ENCODE measurements around the gene OR52D1.

The OR52D1 gene

GRCh38 chr11:5509803-5510202 is 21.3 kb downstream of the OR52D1 start, which contains the start of gene UBQLN3:
Gene UBQLN3, minus strand, starts transcription at chr11:5509957. Its CDS starts 399 bp downstream, at chr11:5509558.
- Histone ChIP-seq H3K4me2 (ENCODE audit: low read length) (no peak within 1 kb of the TSS), H3K27me3 (ENCODE audit: insufficient read depth, low read length) (no peaks in the 10 kb centered on the region), H4K8ac (ENCODE audit: low read depth, low read length) (no peak within 1 kb of the TSS), H3K4ac (ENCODE audit: low read depth, low read length) (no peak within 1 kb of the TSS), H3K79me2 (ENCODE audit: control insufficient read depth, insufficient read depth, low read length, poor library complexity) (no peaks in the 10 kb centered on the region), H3K27ac (ENCODE audit: low read depth, low read length) (no peak within 1 kb of the TSS), H4K91ac (ENCODE audit: low read depth, low read length) (no peak within 1 kb of the TSS), H3K14ac (ENCODE audit: low read length) (no peak within 1 kb of the TSS), H3K36me3 (ENCODE audit: control insufficient read depth in 1 of 2, insufficient read depth in 2 of 2, low read length in 2 of 2) (no peaks in the 10 kb centered on the region), H3K9me3 (ENCODE audit: insufficient read depth, low read depth, low read length) (peaks cover 4% of the 10 kb centered on the region), H3K18ac (ENCODE audit: low read length) (no peak within 1 kb of the TSS), H4K12ac (ENCODE audit: low read depth, low read length) (no peak within 1 kb of the TSS), H2AFZ (ENCODE audit: insufficient read depth, low read length, poor library complexity) (no peak within 1 kb of the TSS), H3K23ac (ENCODE audit: low read length) (no peak within 1 kb of the TSS), H2BK5ac (ENCODE audit: low read depth, low read length, poor library complexity) (no peak within 1 kb of the TSS), H3K79me1 (ENCODE audit: low read length) (no peaks in the 10 kb centered on the region), H3K4me1 (ENCODE audit: control insufficient read depth in 1 of 2, insufficient read depth in 2 of 2, low read length in 2 of 2) (no peaks in the 10 kb centered on the region), H2BK120ac (ENCODE audit: insufficient read depth, low read length, poor library complexity) (no peak within 1 kb of the TSS), H2BK12ac (ENCODE audit: low read length) (no peak within 1 kb of the TSS), H3K9ac (ENCODE audit: low read length) (no peak within 1 kb of the TSS), H2AK5ac (ENCODE audit: low read length) (no peak within 1 kb of the TSS), H3K4me3 (ENCODE audit: low read depth, low read length) (no peak within 1 kb of the TSS)
- peak; percentile 6 to 27 for DNase-seq
- WGBS (ENCODE audit: extremely low coverage, insufficient coverage, insufficient read length): no CpG with 5 or more reads among the region's 4 CpGs

GRCh38 chr11:5514841-5515240 is 26.4 kb downstream of the OR52D1 start:
- no peaks in the 10 kb centered on the region for H3K27me3 ChIP-seq (ENCODE audit: insufficient read depth, low read length)
- no peak overlapping the region for H2AK5ac ChIP-seq (ENCODE audit: low read length)
- no peak overlapping the region for H2AFZ ChIP-seq (ENCODE audit: insufficient read depth, low read length, poor library complexity)
- no peaks in the 10 kb centered on the region for H3K4me1 ChIP-seq (ENCODE audit: control insufficient read depth in 1 of 2, insufficient read depth in 2 of 2, low read length in 2 of 2)
- no peak overlapping the region for H3K18ac ChIP-seq (ENCODE audit: low read length)
- no peak overlapping the region for H4K12ac ChIP-seq (ENCODE audit: low read depth, low read length)
- no peak overlapping the region for H3K4me2 ChIP-seq (ENCODE audit: low read length)
- no peak overlapping the region for H2BK12ac ChIP-seq (ENCODE audit: low read length)
- H3K23ac ChIP-seq (ENCODE audit: low read length): no peak overlapping the region
- H3K4me3 ChIP-seq (ENCODE audit: low read depth, low read length): no peak overlapping the region
- peak; percentile 54 to 77 for DNase-seq
- H3K9me3 ChIP-seq (ENCODE audit: insufficient read depth, low read depth, low read length): no peaks in the 10 kb centered on the region
- H2BK120ac ChIP-seq (ENCODE audit: insufficient read depth, low read length, poor library complexity): no peak overlapping the region
- H3K14ac ChIP-seq (ENCODE audit: low read length): no peak overlapping the region
- no peak overlapping the region for H3K27ac ChIP-seq (ENCODE audit: low read depth, low read length)
- no peak overlapping the region for H3K9ac ChIP-seq (ENCODE audit: low read length)
- H4K8ac ChIP-seq (ENCODE audit: low read depth, low read length): no peak overlapping the region
- H3K4ac ChIP-seq (ENCODE audit: low read depth, low read length): no peak overlapping the region
- no peak overlapping the region for H4K91ac ChIP-seq (ENCODE audit: low read depth, low read length)
- no peak overlapping the region for H2BK5ac ChIP-seq (ENCODE audit: low read depth, low read length, poor library complexity)
- H3K36me3 ChIP-seq (ENCODE audit: control insufficient read depth in 1 of 2, insufficient read depth in 2 of 2, low read length in 2 of 2): no peaks in the 10 kb centered on the region
- no peaks in the 10 kb centered on the region for H3K79me2 ChIP-seq (ENCODE audit: control insufficient read depth, insufficient read depth, low read length, poor library complexity)
- H3K79me1 ChIP-seq (ENCODE audit: low read length): no peaks in the 10 kb centered on the region

DNA sequence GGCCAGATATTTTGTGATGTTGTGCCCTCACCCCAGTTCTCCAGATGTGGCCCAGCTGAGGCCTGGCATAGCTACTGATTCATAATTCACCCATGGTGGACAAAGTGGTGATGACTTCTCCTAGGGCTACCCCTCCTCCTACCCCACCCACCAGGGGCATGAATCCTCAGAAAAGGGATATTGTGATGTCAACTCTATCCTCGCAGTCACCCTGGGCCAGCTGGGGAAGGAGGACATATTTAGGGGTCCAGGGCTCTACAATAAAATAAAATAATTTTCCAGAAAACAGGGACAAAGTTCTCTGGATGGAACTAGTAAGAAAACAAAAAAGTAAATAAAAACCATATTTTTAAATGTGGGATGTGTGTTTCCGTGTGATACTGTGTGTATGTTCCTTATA is 28.1 kb downstream of the OR52D1 start, which contains the start of gene UBQLNL:
Gene UBQLNL, minus strand, starts transcription at position 101 of the 400 bp plus-strand sequence. CDS start 258 bp downstream, outside the sequence.
- H3K18ac ChIP-seq (ENCODE audit: low read length): no peak within 1 kb of the TSS

DNA sequence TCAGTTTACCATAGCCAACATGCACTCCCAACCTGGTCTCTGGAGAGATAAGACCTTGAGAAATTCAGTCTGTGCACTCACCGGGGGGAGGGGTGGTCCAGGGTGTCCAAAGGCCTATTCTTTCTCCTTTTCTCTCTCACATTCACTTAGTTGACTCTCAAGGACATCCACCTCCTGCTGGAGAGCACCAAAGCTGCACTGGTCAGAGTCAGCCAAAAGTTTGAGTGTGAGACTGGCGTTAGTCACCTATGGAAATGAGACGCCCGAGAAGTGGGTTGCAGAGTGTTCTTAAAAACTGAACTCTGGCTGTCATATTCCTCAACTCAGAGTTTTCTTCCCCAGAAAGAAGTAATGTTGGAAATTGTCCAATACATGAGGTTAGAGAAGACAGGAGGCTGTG is 33.1 kb downstream of the OR52D1 start:
- no peak overlapping the region for H4K91ac ChIP-seq (ENCODE audit: low read depth, low read length)
- WGBS (ENCODE audit: extremely low coverage, insufficient coverage, insufficient read length): no CpG with 5 or more reads among the region's 4 CpGs
- H2BK5ac ChIP-seq (ENCODE audit: low read depth, low read length, poor library complexity): no peak overlapping the region
- H2BK120ac ChIP-seq (ENCODE audit: insufficient read depth, low read length, poor library complexity): no peak overlapping the region
- no peak overlapping the region for H3K4ac ChIP-seq (ENCODE audit: low read depth, low read length)
- H3K79me1 ChIP-seq (ENCODE audit: low read length): no peaks in the 10 kb centered on the region
- no peaks in the 10 kb centered on the region for H3K4me1 ChIP-seq (ENCODE audit: control insufficient read depth in 1 of 2, insufficient read depth in 2 of 2, low read length in 2 of 2)
- no peak overlapping the region for H2BK12ac ChIP-seq (ENCODE audit: low read length)
- H4K12ac ChIP-seq (ENCODE audit: low read depth, low read length): no peak overlapping the region
- H3K27ac ChIP-seq (ENCODE audit: low read depth, low read length): no peak overlapping the region
- H3K18ac ChIP-seq (ENCODE audit: low read length): no peak overlapping the region
- H3K27me3 ChIP-seq (ENCODE audit: insufficient read depth, low read length): no peaks in the 10 kb centered on the region
- H3K79me2 ChIP-seq (ENCODE audit: control insufficient read depth, insufficient read depth, low read length, poor library complexity): no peaks in the 10 kb centered on the region
- H2AFZ ChIP-seq (ENCODE audit: insufficient read depth, low read length, poor library complexity): no peak overlapping the region
- H2AK5ac ChIP-seq (ENCODE audit: low read length): no peak overlapping the region
- no peak overlapping the region for H4K8ac ChIP-seq (ENCODE audit: low read depth, low read length)
- H3K23ac ChIP-seq (ENCODE audit: low read length): no peak overlapping the region
- no peak overlapping the region for H3K14ac ChIP-seq (ENCODE audit: low read length)
- no peak for DNase-seq
- no peak overlapping the region for H3K4me3 ChIP-seq (ENCODE audit: low read depth, low read length)
- H3K9me3 ChIP-seq (ENCODE audit: insufficient read depth, low read depth, low read length): no peaks in the 10 kb centered on the region
- H3K36me3 ChIP-seq (ENCODE audit: control insufficient read depth in 1 of 2, insufficient read depth in 2 of 2, low read length in 2 of 2): no peaks in the 10 kb centered on the region
- no peak overlapping the region for H3K9ac ChIP-seq (ENCODE audit: low read length)
- no peak overlapping the region for H3K4me2 ChIP-seq (ENCODE audit: low read length)

More for the DNA sequence above, 28.1 kb downstream of the OR52D1 start, which contains the start of gene UBQLNL:
- Histone ChIP-seq H3K36me3 (ENCODE audit: control insufficient read depth in 1 of 2, insufficient read depth in 2 of 2, low read length in 2 of 2) (no peaks in the 10 kb centered on the region), H4K8ac (ENCODE audit: low read depth, low read length) (no peak within 1 kb of the TSS), H2AK5ac (ENCODE audit: low read length) (no peak within 1 kb of the TSS), H3K4me2 (ENCODE audit: low read length) (no peak within 1 kb of the TSS), H2BK12ac (ENCODE audit: low read length) (no peak within 1 kb of the TSS), H3K9me3 (ENCODE audit: insufficient read depth, low read depth, low read length) (no peaks in the 10 kb centered on the region), H4K91ac (ENCODE audit: low read depth, low read length) (no peak within 1 kb of the TSS), H3K79me1 (ENCODE audit: low read length) (no peaks in the 10 kb centered on the region), H3K9ac (ENCODE audit: low read length) (no peak within 1 kb of the TSS), H4K12ac (ENCODE audit: low read depth, low read length) (no peak within 1 kb of the TSS), H3K14ac (ENCODE audit: low read length) (no peak within 1 kb of the TSS), H3K79me2 (ENCODE audit: control insufficient read depth, insufficient read depth, low read length, poor library complexity) (no peaks in the 10 kb centered on the region), H2AFZ (ENCODE audit: insufficient read depth, low read length, poor library complexity) (no peak within 1 kb of the TSS), H3K27ac (ENCODE audit: low read depth, low read length) (no peak within 1 kb of the TSS), H2BK120ac (ENCODE audit: insufficient read depth, low read length, poor library complexity) (no peak within 1 kb of the TSS), H3K4me1 (ENCODE audit: control insufficient read depth in 1 of 2, insufficient read depth in 2 of 2, low read length in 2 of 2) (no peaks in the 10 kb centered on the region), H3K4ac (ENCODE audit: low read depth, low read length) (no peak within 1 kb of the TSS), H3K23ac (ENCODE audit: low read length) (no peak within 1 kb of the TSS), H2BK5ac (ENCODE audit: low read depth, low read length, poor library complexity) (no peak within 1 kb of the TSS), H3K27me3 (ENCODE audit: insufficient read depth, low read length) (no peaks in the 10 kb centered on the region), H3K4me3 (ENCODE audit: low read depth, low read length) (no peak within 1 kb of the TSS)
- WGBS (ENCODE audit: extremely low coverage, insufficient coverage, insufficient read length): no CpG with 5 or more reads among the region's 2 CpGs
- no peak for DNase-seq
